HepG2 (cell line): Measurements from ENCODE around the gene RBCK1. TPM values are rescaled to one million over a fixed set of nuclear protein-coding genes. Genes with fewer than 3 reads are reported as not detected.

ENCODE experiments used
- CBX1 ChIP-seq: IDR thresholded peaks from one replicate; pipeline ENCODE4 v1.6.1; 2016; ENCODE audit warnings: antibody characterized with exemption, low read depth
- CBX5 ChIP-seq: sonication (generic); formaldehyde crosslinking; IDR thresholded peaks from 2 replicates; pipeline ENCODE4 v1.4.0; 2020; ENCODE audit warnings: missing genetic modification reagents, borderline replicate concordance
- CSRNP1 ChIP-seq: sonication (generic); formaldehyde crosslinking; IDR thresholded peaks from 2 replicates; pipeline ENCODE4 v1.8.1; 2023; ENCODE audit warnings: mild to moderate bottlenecking, missing genetic modification reagents
- FUBP1 ChIP-seq: sonication (generic); formaldehyde crosslinking; IDR thresholded peaks from 2 replicates; pipeline ENCODE4 v1.5.1; 2020; ENCODE audit warnings: missing genetic modification reagents, mild to moderate bottlenecking, borderline replicate concordance
- HBP1 ChIP-seq: IDR thresholded peaks from 2 replicates; pipeline ENCODE4 v1.6.1; 2016; ENCODE audit warnings: low read depth, control low read depth
- HOXA9 ChIP-seq: sonication (generic); formaldehyde crosslinking; IDR thresholded peaks from 2 replicates; pipeline ENCODE4 v1.8.1; 2022; ENCODE audit warnings: missing genetic modification reagents, mild to moderate bottlenecking, moderate library complexity, borderline replicate concordance
- JUND ChIP-seq: sonication (generic); formaldehyde crosslinking; IDR thresholded peaks from 2 replicates; pipeline ENCODE4 v1.8.0; 2022; ENCODE audit warnings: mild to moderate bottlenecking, missing genetic modification reagents
- PATZ1 ChIP-seq: sonication (generic); formaldehyde crosslinking; IDR thresholded peaks from 2 replicates; pipeline ENCODE4 v1.4.0; 2020; ENCODE audit warnings: missing genetic modification reagents
- PBX3 ChIP-seq: sonication (generic); formaldehyde crosslinking; IDR thresholded peaks from 2 replicates; pipeline ENCODE4 v1.8.1; 2023; ENCODE audit warnings: missing genetic modification reagents, inconsistent platforms, borderline replicate concordance
- TBP ChIP-seq: sonication (generic); formaldehyde crosslinking; IDR thresholded peaks from 2 replicates; pipeline ENCODE4 v1.5.0; 2020; ENCODE audit warnings: missing genetic modification reagents
- TEAD2 ChIP-seq: sonication (generic); formaldehyde crosslinking; IDR thresholded peaks from 2 replicates; pipeline ENCODE4 v1.9.0; 2021; ENCODE audit warnings: missing genetic modification reagents
- THAP8 ChIP-seq: sonication (generic); formaldehyde crosslinking; IDR thresholded peaks from 2 replicates; pipeline ENCODE4 v1.5.1; 2020; ENCODE audit warnings: missing genetic modification reagents, mild to moderate bottlenecking, borderline replicate concordance
- ZBTB20 ChIP-seq: sonication (generic); formaldehyde crosslinking; IDR thresholded peaks from 2 replicates; pipeline ENCODE4 v1.8.1; 2023; ENCODE audit warnings: missing genetic modification reagents, low read depth, mild to moderate bottlenecking, borderline replicate concordance
- ZBTB49 ChIP-seq: sonication (generic); formaldehyde crosslinking; IDR thresholded peaks from 2 replicates; pipeline ENCODE4 v1.4.0; 2020; ENCODE audit warnings: missing genetic modification reagents, borderline replicate concordance
- ZNF879 ChIP-seq: sonication (generic); formaldehyde crosslinking; IDR thresholded peaks from 2 replicates; pipeline ENCODE4 v1.8.1; 2023; ENCODE audit warnings: missing genetic modification reagents
- ZZZ3 ChIP-seq: sonication (generic); formaldehyde crosslinking; IDR thresholded peaks from 2 replicates; pipeline ENCODE4 v1.4.0; 2020; ENCODE audit warnings: missing genetic modification reagents, mild to moderate bottlenecking, borderline replicate concordance
- polyA plus RNA-seq, 8 experiments: library from polyadenylated mRNA; depleted of rRNA in 3 of 8; stranded (reverse) in 7 of 8; unstranded in 1 of 8; fragments of >200 nt; fragmentation: Illumina TruSeq in 4 of 8; extraction: Trizol in 4 of 8; gene quantifications; 2 replicates each; pipeline versions ENCODE4 v1.2.1 to v1.2.3, GENCODE V29; 2011 to 2016; ENCODE audit warnings: low read depth in 4 of 8, missing spikeins in 1 of 8, mixed read lengths in 1 of 8; ENCODE audit not compliant: insufficient read depth in 1 of 8
- total RNA-seq, 5 experiments: library from RNA; depleted of rRNA; stranded (reverse); fragments of >200 nt; fragmentation: Illumina TruSeq; extraction: Trizol; gene quantifications; 2 replicates each; pipeline ENCODE4 v1.2.3, GENCODE V29; 2016; ENCODE audit warnings: low read depth in 1 of 5

RBCK1 gene
- total and polyA plus RNA-seq, 2 of the 13 experiments (the other 11 are each of a cell fraction or from before 2014, with no cell fraction given): 149 to 215 TPM

- TF ChIP-seq FUBP1 (CRISPR knock-in tag) (peak; percentile 33; the same call in 1 of the 2 replicates), THAP8 (CRISPR knock-in tag) (no peak), ZNF879 (no peak), PATZ1 (CRISPR knock-in tag) (peak; percentile 100), ZZZ3 (peak; percentile 36; the same call in 1 of the 2 replicates), CBX1 (peak; percentile 82), PBX3 (CRISPR knock-in tag) (no peak), CSRNP1 (CRISPR knock-in tag) (peak; percentile 84), TBP (no peak), ZBTB20 (CRISPR knock-in tag) (peak; percentile 75), HOXA9 (CRISPR knock-in tag) (peak; percentile 85; the same call in 1 of the 2 replicates), ZBTB49 (CRISPR knock-in tag) (no peak), TEAD2 (CRISPR knock-in tag) (0 out of 2 replicates have a peak, but pooled peaks have one; percentile 17), HBP1 (peak; percentile 98), JUND (peak; percentile 85), CBX5 (peak; percentile 100)
These were observed 36.1 kb upstream of the RBCK1 start (continued) for GRCh38 chr20:371755-372542.
